Panc1 (cell line): ENCODE measurements around the gene NT5C. TPM values are rescaled to one million over a fixed set of nuclear protein-coding genes. Genes with fewer than 3 reads are reported as not detected.

ENCODE experiments used
- ATAC-seq: fragments of 200-7000 bp; cut with Tn5 transposase; 2 replicates; pipeline ENCODE4 v1.9.1; 2020; ENCODE audit warnings: mild to moderate bottlenecking, moderate library complexity
- BruUV-seq: library from RNA; stranded (reverse); fragments of 400-500 nt; replicated peaks from 2 replicates; lab custom pipeline; 2021; lab: Mats Ljungman, UMichigan
- CTCF ChIA-PET: fragments of 300-600 bp; sonication (Branson Sonifier 250); formaldehyde crosslinking; loops from one replicate; lab custom pipeline; 2022; ENCODE audit warnings: antibody characterized with exemption; lab: Charles Lee
- POLR2A ChIA-PET: fragments of 300-600 bp; sonication (Branson Sonifier 250); formaldehyde crosslinking; loops from one replicate; lab custom pipeline; 2022; ENCODE audit warnings: antibody characterized with exemption; lab: Charles Lee
- DNase-seq: peaks from one replicate; pipeline ENCODE4 v3.0.0-alpha.2; 2010; ENCODE audit warnings: low read depth, low spot score
- H3K27ac ChIP-seq: 2 replicates; pipeline ENCODE4 v1.5.1; 2011; ENCODE audit warnings: mild to moderate bottlenecking, low read length, inconsistent platforms
- H3K27me3 ChIP-seq: fragments of 200-500 bp; sonication (Bioruptor generic); 2 replicates; pipeline ENCODE4 v1.6.0; 2014; ENCODE audit warnings: low read length, inconsistent platforms; ENCODE audit not compliant: control insufficient read depth, insufficient read depth
- H3K36me3 ChIP-seq: fragments of 200-500 bp; sonication (Bioruptor generic); 2 replicates; pipeline ENCODE4 v1.5.1; 2014; ENCODE audit warnings: inconsistent platforms, mild to moderate bottlenecking, low read length, moderate library complexity; ENCODE audit not compliant: control insufficient read depth, insufficient read depth
- H3K4me1 ChIP-seq: 2 replicates; pipeline ENCODE4 v1.5.1; 2011; ENCODE audit warnings: inconsistent platforms, mild to moderate bottlenecking, low read length, moderate library complexity; ENCODE audit not compliant: control insufficient read depth, insufficient read depth
- H3K4me3 ChIP-seq, 2 experiments: 2 replicates each; pipeline ENCODE4 v1.5.1; 2011 to 2012; ENCODE audit warnings: low read depth in 2 of 2, low read length in 2 of 2, mild to moderate bottlenecking in 2 of 2, inconsistent platforms in 1 of 2, moderate library complexity in 1 of 2
- H3K9me3 ChIP-seq: fragments of 200-500 bp; sonication (Bioruptor generic); 2 replicates; pipeline ENCODE4 v1.5.1; 2014; ENCODE audit warnings: low read depth, mild to moderate bottlenecking, inconsistent platforms, low read length, moderate library complexity; ENCODE audit not compliant: control insufficient read depth, insufficient read depth
- POLR2AphosphoS5 ChIP-seq: IDR thresholded peaks from 2 replicates; pipeline ENCODE4 v1.6.1; 2012; ENCODE audit warnings: mild to moderate bottlenecking, low read depth, low read length, moderate library complexity
- REST ChIP-seq, 2 experiments: IDR thresholded peaks; 2 replicates each; pipeline ENCODE4 v1.6.1; 2011 to 2012; ENCODE audit warnings: low read depth in 2 of 2, control low read depth in 1 of 2, low read length in 1 of 2, mild to moderate bottlenecking in 1 of 2, moderate library complexity in 1 of 2; ENCODE audit not compliant: insufficient read depth in 1 of 2
- SIN3A ChIP-seq: IDR thresholded peaks from 2 replicates; pipeline ENCODE4 v1.6.1; 2012; ENCODE audit warnings: low read depth, mild to moderate bottlenecking, low read length, moderate library complexity, borderline replicate concordance; ENCODE audit not compliant: insufficient read depth
- TCF7L2 ChIP-seq: IDR thresholded peaks from 2 replicates; pipeline ENCODE4 v1.6.1; 2011; ENCODE audit warnings: mild to moderate bottlenecking, low read depth, low read length, inconsistent platforms
- in situ Hi-C: cut with HindIII; loops from 2 replicates; pipeline ENCODE4 v1.10.0; 2016; ENCODE audit warnings: low sequenced_read_pairs, low pct_unique_long_range_greater_than_20kb
- intact Hi-C: fragments of 100-400 bp; cut with micrococcal nuclease; formaldehyde crosslinking; loops from one replicate; pipeline ENCODE4 v1.10.0; 2022; ENCODE audit not compliant: unreplicated experiment
- total RNA-seq: library from RNA; stranded (reverse); gene quantifications from one replicate; pipeline ENCODE4 v1.2.1, GENCODE V29; 2021; ENCODE audit not compliant: unreplicated experiment
- TF ChIP-seq, protein P1 (sequence below): fragments of 450-650 bp; IDR thresholded peaks from 2 replicates; pipeline ENCODE4 v1.5.1; 2017; ENCODE audit warnings: mild to moderate bottlenecking

Gene NT5C
- total RNA-seq, 1 experiment from 2014 or later, result 63.4 TPM

DNA sequence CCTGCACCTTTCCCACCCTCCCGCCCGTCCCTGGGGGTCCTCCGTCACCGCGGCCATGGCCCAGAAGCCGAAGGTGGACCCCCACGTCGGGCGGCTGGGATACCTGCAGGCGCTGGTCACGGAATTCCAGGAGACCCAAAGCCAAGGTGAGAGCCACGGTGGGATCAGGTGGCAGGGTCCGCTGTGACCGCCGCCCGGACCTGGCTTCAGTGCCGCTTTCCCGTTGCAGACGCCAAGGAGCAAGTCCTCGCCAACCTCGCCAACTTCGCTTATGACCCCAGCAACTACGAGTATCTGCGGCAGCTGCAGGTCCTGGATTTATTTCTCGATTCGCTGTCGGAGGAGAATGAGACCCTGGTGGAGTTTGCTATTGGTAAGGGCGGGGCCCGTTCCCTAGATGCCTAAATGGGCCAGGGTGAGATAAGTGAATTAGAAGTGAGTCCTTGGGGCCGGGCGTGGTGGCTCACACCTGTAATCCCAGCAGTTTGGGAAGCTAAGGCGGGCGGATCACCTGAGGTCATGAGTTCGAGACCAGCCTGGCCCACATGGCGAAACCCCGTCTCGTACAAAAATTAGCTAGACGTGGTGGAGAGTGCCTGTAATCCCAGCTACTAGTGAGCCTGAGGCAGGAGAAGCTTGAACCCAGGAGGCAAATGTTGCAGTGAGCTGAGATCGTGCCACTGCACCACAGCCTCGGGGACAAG lies 21.2 kb downstream of the NT5C start:
- Histone ChIP-seq H3K4me3 (peak overlapping the region; percentile 83 to 88), H3K27me3 (no peaks in the 10 kb centered on the region), H3K36me3 (peaks cover 6% of the 10 kb centered on the region; the same call in 1 of the 2 replicates), H3K27ac (peak overlapping the region; percentile 88), H3K9me3 (no peaks in the 10 kb centered on the region), H3K4me1 (peaks cover 36% of the 10 kb centered on the region)
- no peak for DNase-seq
- TF ChIP-seq, protein P1, sequence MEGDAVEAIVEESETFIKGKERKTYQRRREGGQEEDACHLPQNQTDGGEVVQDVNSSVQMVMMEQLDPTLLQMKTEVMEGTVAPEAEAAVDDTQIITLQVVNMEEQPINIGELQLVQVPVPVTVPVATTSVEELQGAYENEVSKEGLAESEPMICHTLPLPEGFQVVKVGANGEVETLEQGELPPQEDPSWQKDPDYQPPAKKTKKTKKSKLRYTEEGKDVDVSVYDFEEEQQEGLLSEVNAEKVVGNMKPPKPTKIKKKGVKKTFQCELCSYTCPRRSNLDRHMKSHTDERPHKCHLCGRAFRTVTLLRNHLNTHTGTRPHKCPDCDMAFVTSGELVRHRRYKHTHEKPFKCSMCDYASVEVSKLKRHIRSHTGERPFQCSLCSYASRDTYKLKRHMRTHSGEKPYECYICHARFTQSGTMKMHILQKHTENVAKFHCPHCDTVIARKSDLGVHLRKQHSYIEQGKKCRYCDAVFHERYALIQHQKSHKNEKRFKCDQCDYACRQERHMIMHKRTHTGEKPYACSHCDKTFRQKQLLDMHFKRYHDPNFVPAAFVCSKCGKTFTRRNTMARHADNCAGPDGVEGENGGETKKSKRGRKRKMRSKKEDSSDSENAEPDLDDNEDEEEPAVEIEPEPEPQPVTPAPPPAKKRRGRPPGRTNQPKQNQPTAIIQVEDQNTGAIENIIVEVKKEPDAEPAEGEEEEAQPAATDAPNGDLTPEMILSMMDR, result no peak
- TF ChIP-seq POLR2AphosphoS5 (no peak), REST (IDR thresholded peaks at IDR 0.05; ENCODE audit: insufficient read depth in 1 of 2, low read depth in 2 of 2, low read length in 1 of 2) (no peak), SIN3A (no peak), TCF7L2 (no peak)
- CTCF ChIA-PET, result interaction anchor here (0.6 to 1.7 kb wide), 4 partner anchors 10 to 308 kb away, joined by 5 to 13 read pairs (median 6); no protein-coding TSS in a partner anchor
- no peak for ATAC-seq
- intact Hi-C loops (no loop called here), in situ Hi-C loops (no loop called here)
- BruUV-seq, result no TSS peak
- POLR2A ChIA-PET, result interaction anchor here (0.6 to 0.7 kb wide), 3 partner anchors 49 to 284 kb away, joined by 3 read pairs; no protein-coding TSS in a partner anchor

- ATAC-seq, result peak; percentile 78
- BruUV-seq, result no TSS peak
- Histone ChIP-seq H3K36me3 (peaks cover 6% of the 10 kb centered on the region; the same call in 1 of the 2 replicates), H3K4me3 (peak within 1 kb of the TSS; percentile 83 to 88), H3K9me3 (no peaks in the 10 kb centered on the region), H3K27ac (peak within 1 kb of the TSS; percentile 88), H3K4me1 (peaks cover 42% of the 10 kb centered on the region), H3K27me3 (no peaks in the 10 kb centered on the region)
- in situ Hi-C loops (no loop called here), intact Hi-C loops (loop anchor here (10.0 kb wide), 1 partner anchor 135 kb away; the partner anchor contains the start of gene HID1)
- ChIA-PET CTCF (interaction anchor here (1.7 kb wide), 1 partner anchor 55 kb away, joined by 6 read pairs; no protein-coding TSS in a partner anchor), POLR2A (interaction anchor here (0.6 to 0.7 kb wide), 2 partner anchors 50 to 243 kb away, joined by 3 read pairs; no protein-coding TSS in a partner anchor)
- DNase-seq, result no peak
- peak; percentile 87; the same call in 1 of the 2 replicates for TF ChIP-seq SIN3A
- TF ChIP-seq, protein P1, result no peak
- TF ChIP-seq TCF7L2, result no peak
- peak; percentile 92 for TF ChIP-seq POLR2AphosphoS5
These were observed 21.9 kb downstream of the NT5C start, which contains the start of gene ARMC7 for GRCh38 chr17:75109407-75110233. TSS of gene ARMC7 (plus strand) at chr17:75109969. CDS start at chr17:75110289, 320 bp downstream.
